ENCODE data around the gene DDRGK1.

- no peak for TF ChIP-seq CTCF (IDR thresholded peaks at IDR 0.05)
- TF ChIP-seq POLR2A (IDR thresholded peaks at IDR 0.05) = no peak
Observed at GRCh38 chr20:3240776-3241363, 36.4 kb upstream of the DDRGK1 start.
